Testis (tissue), 3 donors: ENCODE data around the gene TPCN2. TPM values are rescaled to one million over a fixed set of nuclear protein-coding genes. Genes with fewer than 3 reads are reported as not detected.
"Not testable (repeated sequence)": the region's sequence is repeated elsewhere in the genome, so short reads cannot be mapped to it uniquely, and the experiment has no call there.

Source experiments
- DNase-seq: peaks from one replicate; pipeline ENCODE4 v3.0.0-alpha.2; 2019
- H3K27ac ChIP-seq, 2 donors: fragments of 200-600 bp; sonication (generic); one replicate each; pipeline ENCODE4 v1.5.1; 2019
- H3K27me3 ChIP-seq: fragments of 200-600 bp; sonication (generic); one replicate; pipeline ENCODE4 v1.5.1; 2019
- H3K36me3 ChIP-seq: fragments of 200-600 bp; sonication (generic); one replicate; pipeline ENCODE4 v1.5.1; 2017; ENCODE audit warnings: low read depth; ENCODE audit errors: missing control alignments
- H3K4me1 ChIP-seq: fragments of 200-600 bp; sonication (generic); one replicate; pipeline ENCODE4 v1.5.1; 2019
- H3K4me3 ChIP-seq, 2 donors: fragments of 200-600 bp; sonication (generic); one replicate each; pipeline ENCODE4 v1.5.1; 2017 to 2019
- H3K9me3 ChIP-seq: fragments of 200-600 bp; sonication (generic); one replicate; pipeline ENCODE4 v1.5.1; 2017
- POLR2A ChIP-seq: fragments of 450-650 bp; IDR thresholded peaks from one replicate; pipeline ENCODE4 v1.6.1; 2017; ENCODE audit warnings: antibody characterized with exemption, mild to moderate bottlenecking, moderate library complexity
- WGBS, 2 donors: methylation state at CpG; one replicate each; pipeline ENCODE4 v1.1.5; 2018; 5-methylcytosine and 5-hydroxymethylcytosine counted together
- intact Hi-C: fragments of 100-400 bp; cut with DNase I; formaldehyde crosslinking; loops from one replicate; pipeline ENCODE4 v1.15.1; 2023; ENCODE audit warnings: low total_unique reads
- polyA plus RNA-seq: library from polyadenylated mRNA; stranded (reverse); fragments of 350-450 nt; fragmentation: Illumina TruSeq; extraction: RNeasy Lipid Tissue Mini Kit (QIAGEN cat#74804); gene quantifications from one replicate; pipeline ENCODE4 v1.2.3, GENCODE V29; 2014; ENCODE audit warnings: low read depth, low replicate concordance; ENCODE audit not compliant: insufficient read depth
- total RNA-seq, 2 donors: library from RNA; depleted of rRNA; stranded (reverse); fragments of >200 nt; gene quantifications; one replicate each; pipeline ENCODE4 v1.2.3, GENCODE V29; 2016
- TF ChIP-seq, protein P1 (sequence below), 3 experiments: fragments of 450-650 bp in 2 of 3; fragments of 200-600 bp in 1 of 3; sonication (generic) in 1 of 3; IDR thresholded peaks; one replicate each; pipeline ENCODE4 v1.5.1; 2016 to 2019; ENCODE audit warnings: antibody characterized with exemption in 3 of 3, mild to moderate bottlenecking in 2 of 3, moderate library complexity in 1 of 3

TPCN2 gene
- total and polyA plus RNA-seq, 3 donors from 2014 or later = 12.9 to 32.5 (median 28.4) TPM

DNA sequence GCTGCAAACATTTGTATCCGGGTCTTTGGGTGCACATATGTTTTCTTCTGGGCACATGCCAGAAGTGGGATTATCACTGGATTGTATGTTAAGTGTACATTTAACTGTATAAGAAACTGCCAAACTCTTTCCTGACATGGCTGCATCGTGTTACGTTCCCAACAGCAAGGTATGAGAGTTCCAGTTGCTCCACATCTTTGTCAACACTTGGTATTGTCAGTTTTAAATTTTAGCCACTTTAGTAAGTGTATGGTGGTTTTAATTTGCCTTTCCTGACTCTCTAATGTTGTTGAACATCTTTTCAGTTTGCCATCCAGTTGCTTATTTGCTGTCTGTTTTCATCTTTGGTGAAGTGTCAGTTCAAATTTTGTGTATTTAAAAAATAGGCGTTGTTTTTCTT lies 84.5 kb downstream of the TPCN2 start:
- intact Hi-C loops = no loop called here
- no peak overlapping the region for H3K27ac ChIP-seq
- no peaks in the 10 kb centered on the region for H3K9me3 ChIP-seq
- H3K4me1 ChIP-seq = peaks cover 16% of the 10 kb centered on the region
- WGBS, 2 donors = 92 to 98% methylated on average over 4 of the region's 4 CpGs
- H3K4me3 ChIP-seq = no peak overlapping the region
- H3K36me3 ChIP-seq = no peaks in the 10 kb centered on the region
- H3K27me3 ChIP-seq = no peaks in the 10 kb centered on the region
- no peak for DNase-seq
- TF ChIP-seq, protein P1, sequence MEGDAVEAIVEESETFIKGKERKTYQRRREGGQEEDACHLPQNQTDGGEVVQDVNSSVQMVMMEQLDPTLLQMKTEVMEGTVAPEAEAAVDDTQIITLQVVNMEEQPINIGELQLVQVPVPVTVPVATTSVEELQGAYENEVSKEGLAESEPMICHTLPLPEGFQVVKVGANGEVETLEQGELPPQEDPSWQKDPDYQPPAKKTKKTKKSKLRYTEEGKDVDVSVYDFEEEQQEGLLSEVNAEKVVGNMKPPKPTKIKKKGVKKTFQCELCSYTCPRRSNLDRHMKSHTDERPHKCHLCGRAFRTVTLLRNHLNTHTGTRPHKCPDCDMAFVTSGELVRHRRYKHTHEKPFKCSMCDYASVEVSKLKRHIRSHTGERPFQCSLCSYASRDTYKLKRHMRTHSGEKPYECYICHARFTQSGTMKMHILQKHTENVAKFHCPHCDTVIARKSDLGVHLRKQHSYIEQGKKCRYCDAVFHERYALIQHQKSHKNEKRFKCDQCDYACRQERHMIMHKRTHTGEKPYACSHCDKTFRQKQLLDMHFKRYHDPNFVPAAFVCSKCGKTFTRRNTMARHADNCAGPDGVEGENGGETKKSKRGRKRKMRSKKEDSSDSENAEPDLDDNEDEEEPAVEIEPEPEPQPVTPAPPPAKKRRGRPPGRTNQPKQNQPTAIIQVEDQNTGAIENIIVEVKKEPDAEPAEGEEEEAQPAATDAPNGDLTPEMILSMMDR (IDR thresholded peaks at IDR 0.05) = no peak
- TF ChIP-seq POLR2A = no peak

DNA sequence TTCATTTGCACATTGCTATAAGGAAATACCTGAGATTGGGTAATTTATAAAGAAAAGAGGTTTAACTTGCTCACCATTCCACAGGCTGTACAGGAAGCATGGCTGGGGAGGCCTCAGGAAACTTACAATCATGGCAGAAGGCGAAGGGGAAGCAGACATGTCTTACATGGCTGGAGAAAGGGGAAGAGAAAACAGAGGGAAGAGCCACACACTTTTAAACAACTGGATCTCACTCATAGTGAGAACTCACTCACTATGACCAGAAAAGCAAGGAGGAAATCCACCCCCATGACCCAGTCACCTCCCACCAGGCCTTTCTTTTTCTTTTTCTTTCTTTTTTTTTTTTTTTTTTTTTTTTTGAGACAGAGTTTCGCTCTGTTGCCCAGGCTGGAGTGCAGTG lies 85.5 kb downstream of the TPCN2 start:
- H3K27ac ChIP-seq, intact Hi-C loops, H3K36me3 ChIP-seq, DNase-seq, H3K4me3 ChIP-seq, H3K9me3 ChIP-seq, H3K27me3 ChIP-seq: not testable (repeated sequence)
- H3K4me1 ChIP-seq = peaks cover 16% of the 10 kb centered on the region
- 92 to 100% methylated on average over 2 of the region's 2 CpGs for WGBS, 2 donors

DNA sequence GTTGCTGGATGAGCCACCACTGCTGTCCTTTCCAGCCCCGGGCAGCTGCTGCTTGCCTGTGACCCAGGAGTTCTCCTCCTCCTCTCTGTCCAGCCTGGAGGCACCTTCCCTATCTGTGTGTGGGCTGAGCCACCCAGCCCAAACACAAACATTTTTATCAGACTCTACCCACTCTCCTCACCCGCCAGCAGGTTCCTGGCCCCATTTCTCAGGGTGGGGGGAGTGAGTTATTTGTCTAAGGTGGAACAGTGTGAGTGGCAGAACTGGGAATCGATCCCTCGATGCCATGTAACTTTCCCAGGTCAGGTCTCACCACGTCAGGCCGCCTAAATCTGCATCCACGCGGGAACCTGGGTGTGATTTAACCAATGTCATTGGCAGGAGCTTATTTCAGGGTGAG lies 86.2 kb downstream of the TPCN2 start:
- no peaks in the 10 kb centered on the region for H3K9me3 ChIP-seq
- no peaks in the 10 kb centered on the region for H3K27me3 ChIP-seq
- no peak for DNase-seq
- TF ChIP-seq, protein P1 (IDR thresholded peaks at IDR 0.05) = no peak
- TF ChIP-seq POLR2A = no peak
- 85 to 91% methylated on average over 8 of the region's 8 CpGs for WGBS, 2 donors
- intact Hi-C loops = no loop called here
- no peaks in the 10 kb centered on the region for H3K36me3 ChIP-seq
- peaks cover 16% of the 10 kb centered on the region for H3K4me1 ChIP-seq
- H3K27ac ChIP-seq = no peak overlapping the region
- H3K4me3 ChIP-seq = no peak overlapping the region

- WGBS, 2 donors = 73 to 80% methylated on average over 12 to 14 of the region's 14 CpGs
- H3K4me1 ChIP-seq = peaks cover 13% of the 10 kb centered on the region
- H3K27ac ChIP-seq = no peak overlapping the region
- no peaks in the 10 kb centered on the region for H3K27me3 ChIP-seq
- TF ChIP-seq POLR2A = no peak
- TF ChIP-seq, protein P1 (IDR thresholded peaks at IDR 0.05) = no peak
- H3K4me3 ChIP-seq = no peak overlapping the region
- no peaks in the 10 kb centered on the region for H3K36me3 ChIP-seq
- DNase-seq = no peak
- intact Hi-C loops = no loop called here
- no peaks in the 10 kb centered on the region for H3K9me3 ChIP-seq
These were observed 87.0 kb downstream of the TPCN2 start for GRCh38 chr11:69135420-69136363.

DNA sequence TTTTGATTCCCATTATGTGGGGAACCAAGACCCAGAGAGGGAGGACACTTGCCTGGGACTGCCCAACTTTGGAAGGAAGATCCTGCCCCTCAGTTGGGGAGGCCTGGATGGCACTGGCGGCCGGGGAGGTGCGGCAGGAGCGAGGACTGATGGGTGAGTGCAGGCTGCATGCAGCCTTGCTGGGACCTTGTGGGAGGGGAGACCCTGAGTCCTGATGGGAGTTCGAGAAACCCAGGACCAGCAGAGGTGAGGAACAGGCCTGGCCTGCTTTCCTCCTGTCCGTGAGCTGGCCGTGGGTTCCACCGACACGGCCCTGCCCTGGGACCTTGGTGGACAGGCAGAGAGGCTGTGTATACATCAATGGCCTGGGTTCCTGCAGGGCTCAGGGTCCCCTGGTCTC lies 87.7 kb downstream of the TPCN2 start:
- no peaks in the 10 kb centered on the region for H3K9me3 ChIP-seq
- no peaks in the 10 kb centered on the region for H3K36me3 ChIP-seq
- no peak for TF ChIP-seq POLR2A
- TF ChIP-seq, protein P1 (IDR thresholded peaks at IDR 0.05) = no peak
- intact Hi-C loops = no loop called here
- WGBS, 2 donors = 97% methylated on average over 5 to 7 of the region's 9 CpGs
- H3K27me3 ChIP-seq = no peaks in the 10 kb centered on the region
- DNase-seq = no peak
- H3K4me1 ChIP-seq = peaks cover 7% of the 10 kb centered on the region
- no peak overlapping the region for H3K4me3 ChIP-seq
- H3K27ac ChIP-seq = no peak overlapping the region
